Measurements from ENCODE around the gene SLITRK1.
A peak's percentile ranks its signal among the peaks of the same experiment; 100 is the strongest.

The SLITRK1 gene

DNA sequence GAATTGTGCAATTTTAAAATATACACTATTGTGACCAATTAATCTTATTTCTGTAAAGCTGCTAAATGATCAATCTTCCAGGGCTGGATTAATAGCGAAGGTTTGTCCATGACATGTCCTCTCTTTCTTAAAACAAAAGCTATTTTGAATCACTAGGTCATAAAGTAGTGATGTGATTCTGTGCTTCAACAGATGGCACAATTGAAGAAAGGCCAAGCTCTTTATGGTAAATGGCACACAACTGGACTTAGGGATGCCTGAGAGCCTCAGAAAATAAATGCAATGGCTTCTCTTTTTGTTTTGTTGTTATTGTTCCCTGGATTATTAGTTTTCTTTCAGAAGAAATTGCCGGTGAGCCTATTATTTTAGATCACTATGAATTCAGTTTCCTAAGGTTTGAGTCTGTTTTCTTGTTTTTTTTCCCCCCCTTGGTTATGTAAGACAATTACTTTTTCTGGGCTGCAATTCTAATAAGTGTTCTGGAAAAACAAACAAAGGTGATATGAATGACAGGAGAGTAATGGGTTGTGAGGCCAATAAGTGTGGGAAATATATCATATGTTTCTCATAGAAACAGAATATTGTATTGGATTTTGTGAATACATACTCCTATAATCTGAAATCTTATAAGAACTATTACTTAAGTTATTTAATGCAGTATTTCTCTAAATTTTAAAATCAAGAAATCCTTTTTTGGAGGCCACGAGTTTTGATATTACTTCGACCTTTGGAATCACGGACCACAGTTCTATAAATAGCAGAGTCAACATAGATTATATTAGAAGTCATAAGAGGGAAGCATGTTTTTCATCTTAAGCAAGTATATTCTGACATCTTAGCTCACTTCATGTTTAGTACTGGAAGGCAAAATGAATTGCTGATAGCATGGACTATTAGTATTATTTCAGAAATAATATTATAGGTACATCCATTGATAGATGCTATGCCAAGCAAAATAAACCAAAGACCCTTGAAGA is 16.8 kb downstream of the SLITRK1 start:
- H3K4me1 ChIP-seq (ENCODE audit: control insufficient read depth, insufficient read depth, low read depth, low read length): no peaks in the 10 kb centered on the region
- no peak overlapping the region for H3K4me2 ChIP-seq (ENCODE audit: low read length, poor library complexity, severe bottlenecking)
- H3K36me3 ChIP-seq (ENCODE audit: control insufficient read depth in 1 of 2, insufficient read depth in 2 of 2, low read depth in 1 of 2, low read length in 2 of 2): no peaks in the 10 kb centered on the region
- H4K91ac ChIP-seq (ENCODE audit: low read length): no peak overlapping the region
- H3K14ac ChIP-seq (ENCODE audit: low read length in 2 of 2): no peak overlapping the region
- H3K27ac ChIP-seq (ENCODE audit: low read length, poor library complexity, severe bottlenecking): no peak overlapping the region
- H3K4ac ChIP-seq (ENCODE audit: low read depth in 1 of 2, low read length in 2 of 2): no peak overlapping the region
- H3K18ac ChIP-seq (ENCODE audit: low read depth in 1 of 2, low read length in 2 of 2): no peak overlapping the region
- H3K9ac ChIP-seq (ENCODE audit: low read length): no peak overlapping the region
- H2BK12ac ChIP-seq (ENCODE audit: low read length in 2 of 2): no peak overlapping the region
- H2AFZ ChIP-seq (ENCODE audit: low read depth, low read length): no peak overlapping the region
- no peaks in the 10 kb centered on the region for H3K9me3 ChIP-seq (ENCODE audit: control insufficient read depth, low read length)
- no peak overlapping the region for H4K8ac ChIP-seq (ENCODE audit: low read length)
- H3K79me1 ChIP-seq (replicated peaks; ENCODE audit: low read length, poor library complexity, severe bottlenecking): no peaks in the 10 kb centered on the region
- no peak overlapping the region for H2AK5ac ChIP-seq (ENCODE audit: low read length, severe bottlenecking)
- DNase-seq: no peak
- H2BK120ac ChIP-seq (ENCODE audit: low read depth, low read length): no peak overlapping the region
- no peaks in the 10 kb centered on the region for H3K27me3 ChIP-seq (ENCODE audit: control insufficient read depth in 1 of 2, insufficient read depth in 1 of 2, low read length in 2 of 2)
- H3K23ac ChIP-seq (ENCODE audit: low read length in 2 of 2): no peak overlapping the region
- WGBS: 71% methylated on average over 1 of the region's 5 CpGs
- H3K4me3 ChIP-seq (ENCODE audit: insufficient read depth in 1 of 2, low read depth in 1 of 2, low read length in 2 of 2): no peak overlapping the region
- no peak overlapping the region for H2BK15ac ChIP-seq (ENCODE audit: low read depth, poor library complexity, severe bottlenecking)
- H2BK5ac ChIP-seq (ENCODE audit: low read depth, low read length, poor library complexity, severe bottlenecking): no peak overlapping the region

DNA sequence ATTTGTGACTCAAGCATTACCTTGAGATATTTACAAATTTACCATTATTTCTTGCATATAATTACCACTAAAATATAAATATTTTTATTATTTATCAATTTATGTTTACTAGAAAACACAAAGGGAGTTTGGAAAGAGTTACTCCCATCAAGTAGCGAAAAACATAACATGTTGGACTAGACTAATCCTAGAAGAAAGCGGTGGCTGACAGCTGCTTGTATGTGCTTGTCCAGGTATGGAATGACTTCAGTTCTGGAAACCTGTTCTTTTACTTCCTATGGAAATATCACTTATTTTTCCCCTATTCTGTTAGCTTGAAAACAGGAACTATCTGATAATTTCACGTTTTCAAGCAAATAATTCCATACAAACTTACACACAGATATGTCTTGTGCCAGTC is 28.5 kb downstream of the SLITRK1 start:
- H3K18ac ChIP-seq (ENCODE audit: low read depth in 1 of 2, low read length in 2 of 2): no peak overlapping the region
- no peak overlapping the region for H2AFZ ChIP-seq (ENCODE audit: low read depth, low read length)
- H3K4me3 ChIP-seq (ENCODE audit: insufficient read depth in 1 of 2, low read depth in 1 of 2, low read length in 2 of 2): no peak overlapping the region
- H2AK5ac ChIP-seq (ENCODE audit: low read length, severe bottlenecking): no peak overlapping the region
- no peak overlapping the region for H3K14ac ChIP-seq (ENCODE audit: low read length in 2 of 2)
- H3K9ac ChIP-seq (ENCODE audit: low read length): no peak overlapping the region
- H3K4me1 ChIP-seq (ENCODE audit: control insufficient read depth, insufficient read depth, low read depth, low read length): no peaks in the 10 kb centered on the region
- no peaks in the 10 kb centered on the region for H3K9me3 ChIP-seq (ENCODE audit: control insufficient read depth, low read length)
- H3K4ac ChIP-seq (ENCODE audit: low read depth in 1 of 2, low read length in 2 of 2): no peak overlapping the region
- H3K36me3 ChIP-seq (ENCODE audit: control insufficient read depth in 1 of 2, insufficient read depth in 2 of 2, low read depth in 1 of 2, low read length in 2 of 2): no peaks in the 10 kb centered on the region
- H3K23ac ChIP-seq (ENCODE audit: low read length in 2 of 2): no peak overlapping the region
- no peak overlapping the region for H2BK12ac ChIP-seq (ENCODE audit: low read length in 2 of 2)
- H3K27me3 ChIP-seq (ENCODE audit: control insufficient read depth in 1 of 2, insufficient read depth in 1 of 2, low read length in 2 of 2): no peaks in the 10 kb centered on the region
- H3K79me1 ChIP-seq (replicated peaks; ENCODE audit: low read length, poor library complexity, severe bottlenecking): no peaks in the 10 kb centered on the region
- no peak overlapping the region for H4K91ac ChIP-seq (ENCODE audit: low read length)
- no peak overlapping the region for H2BK120ac ChIP-seq (ENCODE audit: low read depth, low read length)
- no peak overlapping the region for H3K27ac ChIP-seq (ENCODE audit: low read length, poor library complexity, severe bottlenecking)
- 50% methylated on average over 1 of the region's 3 CpGs for WGBS
- no peak overlapping the region for H4K8ac ChIP-seq (ENCODE audit: low read length)
- no peak overlapping the region for H2BK5ac ChIP-seq (ENCODE audit: low read depth, low read length, poor library complexity, severe bottlenecking)
- no peak overlapping the region for H2BK15ac ChIP-seq (ENCODE audit: low read depth, poor library complexity, severe bottlenecking)
- DNase-seq: no peak
- no peak overlapping the region for H3K4me2 ChIP-seq (ENCODE audit: low read length, poor library complexity, severe bottlenecking)

DNA sequence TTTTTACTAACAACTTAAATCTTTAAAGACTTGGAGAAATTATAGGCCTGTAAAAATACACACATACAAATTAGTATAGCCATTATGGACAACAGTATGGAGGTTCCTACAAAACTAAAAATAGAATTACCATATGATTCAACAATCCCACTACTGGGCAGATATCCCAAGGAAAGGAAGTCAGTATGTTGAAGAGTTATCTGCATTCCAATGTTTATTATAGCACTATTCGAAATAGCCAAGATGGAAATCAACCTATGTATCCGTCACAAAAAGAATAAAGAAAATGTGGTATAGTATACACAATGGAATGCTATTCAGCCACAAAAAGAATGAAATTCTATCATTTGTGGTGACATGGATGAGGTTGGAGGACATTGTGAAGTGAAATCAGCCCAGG is 37.2 kb downstream of the SLITRK1 start:
- H2AFZ ChIP-seq (ENCODE audit: low read depth, low read length): no peak overlapping the region
- H3K23ac ChIP-seq (ENCODE audit: low read length in 2 of 2): no peak overlapping the region
- no peak overlapping the region for H4K91ac ChIP-seq (ENCODE audit: low read length)
- DNase-seq: no peak
- no CpG with 5 or more reads among the region's 2 CpGs for WGBS
- no peak overlapping the region for H2BK12ac ChIP-seq (ENCODE audit: low read length in 2 of 2)
- no peak overlapping the region for H3K4ac ChIP-seq (ENCODE audit: low read depth in 1 of 2, low read length in 2 of 2)
- no peaks in the 10 kb centered on the region for H3K4me1 ChIP-seq (ENCODE audit: control insufficient read depth, insufficient read depth, low read depth, low read length)
- no peaks in the 10 kb centered on the region for H3K79me1 ChIP-seq (replicated peaks; ENCODE audit: low read length, poor library complexity, severe bottlenecking)
- H2BK15ac ChIP-seq (ENCODE audit: low read depth, poor library complexity, severe bottlenecking): no peak overlapping the region
- no peak overlapping the region for H2AK5ac ChIP-seq (ENCODE audit: low read length, severe bottlenecking)
- H2BK5ac ChIP-seq (ENCODE audit: low read depth, low read length, poor library complexity, severe bottlenecking): no peak overlapping the region
- no peak overlapping the region for H3K27ac ChIP-seq (ENCODE audit: low read length, poor library complexity, severe bottlenecking)
- no peak overlapping the region for H3K14ac ChIP-seq (ENCODE audit: low read length in 2 of 2)
- H3K27me3 ChIP-seq (ENCODE audit: control insufficient read depth in 1 of 2, insufficient read depth in 1 of 2, low read length in 2 of 2): no peaks in the 10 kb centered on the region
- H3K9ac ChIP-seq (ENCODE audit: low read length): no peak overlapping the region
- H3K9me3 ChIP-seq (ENCODE audit: control insufficient read depth, low read length): no peaks in the 10 kb centered on the region
- no peak overlapping the region for H3K18ac ChIP-seq (ENCODE audit: low read depth in 1 of 2, low read length in 2 of 2)
- H3K4me3 ChIP-seq (ENCODE audit: insufficient read depth in 1 of 2, low read depth in 1 of 2, low read length in 2 of 2): no peak overlapping the region
- H3K4me2 ChIP-seq (ENCODE audit: low read length, poor library complexity, severe bottlenecking): no peak overlapping the region
- H3K36me3 ChIP-seq (ENCODE audit: control insufficient read depth in 1 of 2, insufficient read depth in 2 of 2, low read depth in 1 of 2, low read length in 2 of 2): no peaks in the 10 kb centered on the region
- H2BK120ac ChIP-seq (ENCODE audit: low read depth, low read length): no peak overlapping the region
- H4K8ac ChIP-seq (ENCODE audit: low read length): no peak overlapping the region

DNA sequence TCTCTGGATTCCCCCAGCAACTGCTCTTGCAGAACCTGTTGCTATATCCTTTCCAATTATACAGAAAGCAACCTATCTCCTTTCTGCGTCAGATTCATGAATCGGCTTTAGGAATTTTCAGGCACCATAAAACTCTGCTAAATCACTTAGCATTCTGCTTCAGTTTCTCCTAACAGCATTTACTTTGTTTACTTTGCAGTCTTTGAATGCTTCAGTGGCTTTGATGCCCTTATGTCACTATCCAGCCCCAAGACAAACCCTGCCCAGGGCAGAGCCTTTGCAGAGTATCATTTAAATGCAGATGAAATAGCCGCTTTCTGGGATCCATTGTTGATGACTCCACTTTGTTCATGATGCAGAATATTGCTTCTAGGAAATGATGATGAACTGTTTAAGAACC is 43.1 kb downstream of the SLITRK1 start:
- no peak overlapping the region for H2BK15ac ChIP-seq (ENCODE audit: low read depth, poor library complexity, severe bottlenecking)
- no peak overlapping the region for H3K23ac ChIP-seq (ENCODE audit: low read length in 2 of 2)
- H3K9me3 ChIP-seq (ENCODE audit: control insufficient read depth, low read length): no peaks in the 10 kb centered on the region
- no peak overlapping the region for H2BK5ac ChIP-seq (ENCODE audit: low read depth, low read length, poor library complexity, severe bottlenecking)
- no peak overlapping the region for H3K4me3 ChIP-seq (ENCODE audit: insufficient read depth in 1 of 2, low read depth in 1 of 2, low read length in 2 of 2)
- no peaks in the 10 kb centered on the region for H3K4me1 ChIP-seq (ENCODE audit: control insufficient read depth, insufficient read depth, low read depth, low read length)
- H2BK120ac ChIP-seq (ENCODE audit: low read depth, low read length): no peak overlapping the region
- H3K27me3 ChIP-seq (ENCODE audit: control insufficient read depth in 1 of 2, insufficient read depth in 1 of 2, low read length in 2 of 2): no peaks in the 10 kb centered on the region
- no peak overlapping the region for H3K14ac ChIP-seq (ENCODE audit: low read length in 2 of 2)
- peak overlapping the region; percentile 34 for H3K4me2 ChIP-seq (ENCODE audit: low read length, poor library complexity, severe bottlenecking)
- H3K9ac ChIP-seq (ENCODE audit: low read length): no peak overlapping the region
- no peak overlapping the region for H2AK5ac ChIP-seq (ENCODE audit: low read length, severe bottlenecking)
- 20% methylated on average over 2 of the region's 3 CpGs for WGBS
- no peaks in the 10 kb centered on the region for H3K79me1 ChIP-seq (replicated peaks; ENCODE audit: low read length, poor library complexity, severe bottlenecking)
- H2BK12ac ChIP-seq (ENCODE audit: low read length in 2 of 2): no peak overlapping the region
- H3K27ac ChIP-seq (ENCODE audit: low read length, poor library complexity, severe bottlenecking): no peak overlapping the region
- H3K18ac ChIP-seq (ENCODE audit: low read depth in 1 of 2, low read length in 2 of 2): no peak overlapping the region
- H4K8ac ChIP-seq (ENCODE audit: low read length): no peak overlapping the region
- no peak overlapping the region for H4K91ac ChIP-seq (ENCODE audit: low read length)
- no peaks in the 10 kb centered on the region for H3K36me3 ChIP-seq (ENCODE audit: control insufficient read depth in 1 of 2, insufficient read depth in 2 of 2, low read depth in 1 of 2, low read length in 2 of 2)
- H2AFZ ChIP-seq (ENCODE audit: low read depth, low read length): no peak overlapping the region
- no peak for DNase-seq
- H3K4ac ChIP-seq (ENCODE audit: low read depth in 1 of 2, low read length in 2 of 2): no peak overlapping the region
